ENCODE results near the gene STPG1.
A peak's percentile ranks its signal among the peaks of the same experiment; 100 is the strongest.

STPG1 gene

DNA sequence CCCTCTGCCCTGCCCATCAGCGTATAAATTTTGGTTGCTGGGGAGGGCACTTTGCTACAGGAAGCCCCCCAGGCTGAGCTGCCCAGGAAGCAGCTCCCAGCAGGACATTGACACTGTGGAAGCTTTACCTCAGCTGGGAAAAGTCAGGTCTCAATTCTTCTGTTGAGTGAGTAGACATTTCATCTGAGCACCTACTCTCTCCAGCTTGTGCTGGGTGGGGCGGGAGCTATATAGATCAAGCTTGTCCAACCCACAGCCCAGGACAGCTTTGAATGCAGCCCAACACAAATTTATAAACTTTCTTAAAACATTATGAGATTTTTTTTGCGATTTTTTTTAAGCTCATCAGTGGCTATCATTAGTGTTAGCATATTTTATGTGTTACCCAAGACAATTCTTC lies 11.4 kb upstream of the STPG1 start:
- H3K27ac ChIP-seq (ENCODE audit: low read length, poor library complexity, severe bottlenecking), result no peak overlapping the region
- peaks cover 9 to 19% of the 10 kb centered on the region in 2 experiments for H3K36me3 ChIP-seq (ENCODE audit: control insufficient read depth in 1 of 2, insufficient read depth in 2 of 2, low read depth in 1 of 2, low read length in 2 of 2)
- no peaks in the 10 kb centered on the region for H3K9me3 ChIP-seq (ENCODE audit: control insufficient read depth, low read length)
- H3K4me1 ChIP-seq (ENCODE audit: control insufficient read depth, insufficient read depth, low read depth, low read length), result peaks cover 1% of the 10 kb centered on the region
- no peak overlapping the region for H2AK5ac ChIP-seq (ENCODE audit: low read length, severe bottlenecking)
- no peak overlapping the region for H2BK120ac ChIP-seq (ENCODE audit: low read depth, low read length)
- H3K4ac ChIP-seq (ENCODE audit: low read depth in 1 of 2, low read length in 2 of 2), result no peak overlapping the region
- H4K91ac ChIP-seq (ENCODE audit: low read length), result no peak overlapping the region
- no peak overlapping the region for H3K4me2 ChIP-seq (ENCODE audit: low read length, poor library complexity, severe bottlenecking)
- H3K18ac ChIP-seq (ENCODE audit: low read depth in 1 of 2, low read length in 2 of 2), result no peak overlapping the region
- H3K14ac ChIP-seq (ENCODE audit: low read length in 2 of 2), result no peak overlapping the region
- no peak overlapping the region for H3K4me3 ChIP-seq (ENCODE audit: insufficient read depth in 1 of 2, low read depth in 1 of 2, low read length in 2 of 2)
- no peak overlapping the region for H2BK12ac ChIP-seq (ENCODE audit: low read length in 2 of 2)
- no peak overlapping the region for H2AFZ ChIP-seq (ENCODE audit: low read depth, low read length)
- H2BK5ac ChIP-seq (ENCODE audit: low read depth, low read length, poor library complexity, severe bottlenecking), result no peak overlapping the region
- no peak overlapping the region for H3K23ac ChIP-seq (ENCODE audit: low read length in 2 of 2)
- WGBS, result 96% methylated on average over 2 of the region's 3 CpGs
- H3K27me3 ChIP-seq (ENCODE audit: control insufficient read depth in 1 of 2, insufficient read depth in 1 of 2, low read length in 2 of 2), result no peaks in the 10 kb centered on the region
- no peak for DNase-seq
- no peak overlapping the region for H3K9ac ChIP-seq (ENCODE audit: low read length)
- no peak overlapping the region for H2BK15ac ChIP-seq (ENCODE audit: low read depth, poor library complexity, severe bottlenecking)
- H4K8ac ChIP-seq (ENCODE audit: low read length), result no peak overlapping the region
- peaks cover 3% of the 10 kb centered on the region for H3K79me1 ChIP-seq (replicated peaks; ENCODE audit: low read length, poor library complexity, severe bottlenecking)

DNA sequence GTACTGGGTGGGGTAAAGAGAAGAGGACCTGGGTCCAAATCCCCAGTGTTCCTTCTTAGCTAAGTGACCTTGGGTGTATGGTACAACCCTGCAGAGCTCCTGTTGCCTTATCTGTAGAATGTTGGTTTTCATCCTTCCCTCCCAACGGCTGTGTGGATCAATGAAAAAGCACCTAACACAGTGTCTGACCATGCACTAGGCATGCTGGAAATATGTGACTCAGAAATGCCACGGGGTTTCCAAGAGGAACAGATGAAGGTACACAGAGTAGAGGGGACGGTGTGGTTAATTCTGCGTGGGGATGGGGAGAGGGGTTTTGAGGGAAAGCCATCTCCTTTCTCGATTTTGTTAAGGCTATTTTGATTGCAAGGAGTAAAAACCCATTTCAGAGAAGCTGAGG lies 10.6 kb upstream of the STPG1 start:
- Histone ChIP-seq H3K18ac (ENCODE audit: low read depth in 1 of 2, low read length in 2 of 2) (no peak overlapping the region), H3K23ac (ENCODE audit: low read length in 2 of 2) (no peak overlapping the region), H2AFZ (ENCODE audit: low read depth, low read length) (no peak overlapping the region), H3K14ac (ENCODE audit: low read length in 2 of 2) (no peak overlapping the region), H2BK120ac (ENCODE audit: low read depth, low read length) (no peak overlapping the region), H2BK12ac (ENCODE audit: low read length in 2 of 2) (no peak overlapping the region), H3K27ac (ENCODE audit: low read length, poor library complexity, severe bottlenecking) (no peak overlapping the region), H3K4me1 (ENCODE audit: control insufficient read depth, insufficient read depth, low read depth, low read length) (peaks cover 4% of the 10 kb centered on the region), H2AK5ac (ENCODE audit: low read length, severe bottlenecking) (no peak overlapping the region), H3K27me3 (ENCODE audit: control insufficient read depth in 1 of 2, insufficient read depth in 1 of 2, low read length in 2 of 2) (no peaks in the 10 kb centered on the region), H3K36me3 (ENCODE audit: control insufficient read depth in 1 of 2, insufficient read depth in 2 of 2, low read depth in 1 of 2, low read length in 2 of 2) (peaks cover 16 to 22% of the 10 kb centered on the region in 2 experiments), H3K9ac (ENCODE audit: low read length) (no peak overlapping the region), H4K91ac (ENCODE audit: low read length) (no peak overlapping the region), H3K4me2 (ENCODE audit: low read length, poor library complexity, severe bottlenecking) (no peak overlapping the region), H2BK5ac (ENCODE audit: low read depth, low read length, poor library complexity, severe bottlenecking) (no peak overlapping the region), H3K4me3 (ENCODE audit: insufficient read depth in 1 of 2, low read depth in 1 of 2, low read length in 2 of 2) (no peak overlapping the region), H4K8ac (ENCODE audit: low read length) (no peak overlapping the region), H2BK15ac (ENCODE audit: low read depth, poor library complexity, severe bottlenecking) (no peak overlapping the region), H3K79me1 (replicated peaks; ENCODE audit: low read length, poor library complexity, severe bottlenecking) (peaks cover 5% of the 10 kb centered on the region), H3K9me3 (ENCODE audit: control insufficient read depth, low read length) (no peaks in the 10 kb centered on the region), H3K4ac (ENCODE audit: low read depth in 1 of 2, low read length in 2 of 2) (no peak overlapping the region)
- 94% methylated on average over 5 of the region's 5 CpGs for WGBS
- DNase-seq, result no peak

DNA sequence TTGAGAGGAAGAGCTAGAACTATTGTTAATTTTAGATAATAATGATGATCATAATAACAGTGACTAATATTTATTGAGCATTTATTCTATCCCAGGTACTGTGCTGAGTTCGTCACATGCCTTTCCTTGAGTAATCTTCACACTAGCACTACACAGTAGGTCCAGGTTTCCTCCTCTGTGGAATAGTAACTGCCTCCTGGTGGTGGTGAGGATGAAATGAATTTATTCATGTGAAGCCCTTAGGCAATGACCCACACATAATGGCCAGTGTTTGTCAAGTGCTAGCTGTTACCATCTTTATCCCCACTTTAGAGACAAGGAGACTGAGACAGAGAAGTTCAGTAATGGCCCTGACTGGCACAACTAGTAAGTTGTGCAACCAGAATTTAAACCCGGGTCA lies 7.9 kb upstream of the STPG1 start:
- Histone ChIP-seq H4K8ac (ENCODE audit: low read length) (no peak overlapping the region), H2BK15ac (ENCODE audit: low read depth, poor library complexity, severe bottlenecking) (no peak overlapping the region), H3K27ac (ENCODE audit: low read length, poor library complexity, severe bottlenecking) (no peak overlapping the region), H3K23ac (ENCODE audit: low read length in 2 of 2) (no peak overlapping the region), H3K79me1 (replicated peaks; ENCODE audit: low read length, poor library complexity, severe bottlenecking) (peaks cover 5% of the 10 kb centered on the region), H3K27me3 (ENCODE audit: control insufficient read depth in 1 of 2, insufficient read depth in 1 of 2, low read length in 2 of 2) (no peaks in the 10 kb centered on the region), H3K4me3 (ENCODE audit: insufficient read depth in 1 of 2, low read depth in 1 of 2, low read length in 2 of 2) (no peak overlapping the region), H3K36me3 (ENCODE audit: control insufficient read depth in 1 of 2, insufficient read depth in 2 of 2, low read depth in 1 of 2, low read length in 2 of 2) (peaks cover 16 to 22% of the 10 kb centered on the region in 2 experiments), H3K4ac (ENCODE audit: low read depth in 1 of 2, low read length in 2 of 2) (no peak overlapping the region), H2BK5ac (ENCODE audit: low read depth, low read length, poor library complexity, severe bottlenecking) (no peak overlapping the region), H3K9ac (ENCODE audit: low read length) (no peak overlapping the region), H3K18ac (ENCODE audit: low read depth in 1 of 2, low read length in 2 of 2) (no peak overlapping the region), H3K14ac (ENCODE audit: low read length in 2 of 2) (no peak overlapping the region), H3K4me2 (ENCODE audit: low read length, poor library complexity, severe bottlenecking) (no peak overlapping the region), H2AK5ac (ENCODE audit: low read length, severe bottlenecking) (no peak overlapping the region), H2BK120ac (ENCODE audit: low read depth, low read length) (no peak overlapping the region), H2BK12ac (ENCODE audit: low read length in 2 of 2) (no peak overlapping the region), H3K4me1 (ENCODE audit: control insufficient read depth, insufficient read depth, low read depth, low read length) (peaks cover 11% of the 10 kb centered on the region), H3K9me3 (ENCODE audit: control insufficient read depth, low read length) (no peaks in the 10 kb centered on the region), H2AFZ (ENCODE audit: low read depth, low read length) (no peak overlapping the region), H4K91ac (ENCODE audit: low read length) (no peak overlapping the region)
- 100% methylated on average over 1 of the region's 2 CpGs for WGBS
- DNase-seq, result no peak

DNA sequence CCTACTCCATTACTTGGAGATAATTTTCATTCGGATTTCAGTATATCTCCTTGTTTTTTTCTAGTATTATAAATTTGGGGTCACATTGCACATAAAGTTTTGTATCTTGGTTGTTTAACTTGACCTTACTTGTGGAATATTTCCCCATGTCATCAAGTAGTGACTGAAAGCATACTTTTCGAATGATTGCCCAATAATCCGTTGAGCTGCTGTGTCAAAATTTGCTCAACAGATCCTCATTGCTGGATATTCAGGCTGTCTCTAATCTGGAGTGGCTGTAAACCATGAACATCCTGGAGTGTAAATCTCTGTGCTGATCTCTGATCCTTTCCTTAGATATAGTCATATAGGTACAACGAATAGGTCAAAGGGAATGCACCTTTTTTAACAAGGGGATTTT lies 7.0 kb upstream of the STPG1 start:
- Histone ChIP-seq H3K4me1 (ENCODE audit: control insufficient read depth, insufficient read depth, low read depth, low read length) (peaks cover 16% of the 10 kb centered on the region), H3K9me3 (ENCODE audit: control insufficient read depth, low read length) (no peaks in the 10 kb centered on the region), H2BK15ac (ENCODE audit: low read depth, poor library complexity, severe bottlenecking) (no peak overlapping the region), H3K4ac (ENCODE audit: low read depth in 1 of 2, low read length in 2 of 2) (no peak overlapping the region), H2AFZ (ENCODE audit: low read depth, low read length) (no peak overlapping the region), H2AK5ac (ENCODE audit: low read length, severe bottlenecking) (no peak overlapping the region), H2BK120ac (ENCODE audit: low read depth, low read length) (no peak overlapping the region), H4K91ac (ENCODE audit: low read length) (no peak overlapping the region), H3K36me3 (ENCODE audit: control insufficient read depth in 1 of 2, insufficient read depth in 2 of 2, low read depth in 1 of 2, low read length in 2 of 2) (peaks cover 16 to 22% of the 10 kb centered on the region in 2 experiments), H3K23ac (ENCODE audit: low read length in 2 of 2) (no peak overlapping the region), H3K18ac (ENCODE audit: low read depth in 1 of 2, low read length in 2 of 2) (no peak overlapping the region), H3K27ac (ENCODE audit: low read length, poor library complexity, severe bottlenecking) (no peak overlapping the region), H2BK5ac (ENCODE audit: low read depth, low read length, poor library complexity, severe bottlenecking) (no peak overlapping the region), H3K27me3 (ENCODE audit: control insufficient read depth in 1 of 2, insufficient read depth in 1 of 2, low read length in 2 of 2) (no peaks in the 10 kb centered on the region), H3K4me3 (ENCODE audit: insufficient read depth in 1 of 2, low read depth in 1 of 2, low read length in 2 of 2) (no peak overlapping the region), H3K79me1 (replicated peaks; ENCODE audit: low read length, poor library complexity, severe bottlenecking) (peaks cover 6% of the 10 kb centered on the region), H3K9ac (ENCODE audit: low read length) (no peak overlapping the region), H3K14ac (ENCODE audit: low read length in 2 of 2) (no peak overlapping the region), H4K8ac (ENCODE audit: low read length) (no peak overlapping the region), H2BK12ac (ENCODE audit: low read length in 2 of 2) (no peak overlapping the region), H3K4me2 (ENCODE audit: low read length, poor library complexity, severe bottlenecking) (no peak overlapping the region)
- peak; percentile 27 for DNase-seq
- 84% methylated on average over 2 of the region's 4 CpGs for WGBS
